ENCODE measurements around the gene LCORL. TPM values are rescaled to one million over a fixed set of nuclear protein-coding genes. Genes with fewer than 3 reads are reported as not detected.
"Not testable (repeated sequence)": the region's sequence is repeated elsewhere in the genome, so short reads cannot be mapped to it uniquely, and the experiment has no call there.

The LCORL gene
- total and polyA plus RNA-seq, 9 of the 15 experiments (the other 6 are each of a cell fraction or from before 2014, with no cell fraction given): 3.1 to 24.5 (median 11.1) TPM

GRCh38 chr4:18007625-18008024, 13.9 kb downstream of the LCORL start (continued):
- TF ChIP-seq ZNF79 (CRISPR knock-in tag; IDR thresholded peaks at IDR 0.05; ENCODE audit: low read depth): no peak
- TF ChIP-seq SRF (CRISPR knock-in tag; IDR thresholded peaks at IDR 0.05): no peak
- TF ChIP-seq NKRF (IDR thresholded peaks at IDR 0.05; ENCODE audit: borderline replicate concordance): no peak

- POLR2A ChIA-PET; DNase-seq (ENCODE audit: extremely low read depth in 1 of 4, low spot score in 3 of 4); H3K4me2 ChIP-seq (ENCODE audit: insufficient read depth, low read length); H3K9me1 ChIP-seq (ENCODE audit: control insufficient read depth, insufficient read depth, low read length); intact Hi-C loops (cut with micrococcal nuclease); ATAC-seq; H3K9ac ChIP-seq (ENCODE audit: insufficient read depth in 1 of 2, low read depth in 2 of 2, low read length in 2 of 2); H2AFZ ChIP-seq (ENCODE audit: low read depth, low read length); H3K4me1 ChIP-seq (replicated peaks in 1 of 2; ENCODE audit: control insufficient read depth in 2 of 2, insufficient read depth in 2 of 2, low read length in 2 of 2); H3K36me3 ChIP-seq (ENCODE audit: control insufficient read depth, insufficient read depth, low read length); CTCF ChIA-PET (ENCODE audit: low intra/inter-chr PET ratio); in situ Hi-C loops (cut with MboI); BruUV-seq (replicated peaks); H3K4me3 ChIP-seq; H3K27ac ChIP-seq (ENCODE audit: extremely low read depth, low read depth, low read length); H4K20me1 ChIP-seq (replicated peaks; ENCODE audit: control insufficient read depth, insufficient read depth, low read length); H3K27me3 ChIP-seq (ENCODE audit: control insufficient read depth in 2 of 2, insufficient read depth in 2 of 2, low read length in 2 of 2); H3K9me3 ChIP-seq (replicated peaks; ENCODE audit: control insufficient read depth, insufficient read depth, low read depth, low read length); FAIRE-seq: not testable (repeated sequence)
- 100% methylated on average over 1 of the region's 1 CpG for WGBS (ENCODE audit: insufficient coverage, low coverage, missing lambda C conversion rate)
- H3K79me2 ChIP-seq (ENCODE audit: control insufficient read depth, insufficient read depth, low read length): peaks cover 78% of the 10 kb centered on the region
Measured at GRCh38 chr4:18006432-18006831, 15.1 kb downstream of the LCORL start.

Measured in K562 (cell line).